GM15510 (cell line): ENCODE measurements around the gene ST6GALNAC6.

ENCODE experiments used
- POLR2A ChIP-seq: IDR thresholded peaks from 3 replicates; pipeline ENCODE4 v1.6.1; 2011; ENCODE audit warnings: borderline replicate concordance; ENCODE audit not compliant: insufficient read length; ENCODE audit errors: extremely low read depth

The ST6GALNAC6 gene

GRCh38 chr9:127937056-127937387 is 37.6 kb upstream of the ST6GALNAC6 start:
- TF ChIP-seq POLR2A: no peak

GRCh38 chr9:127936347-127936852 is 37.0 kb upstream of the ST6GALNAC6 start:
- TF ChIP-seq POLR2A: no peak

GRCh38 chr9:127935765-127936221 is 36.4 kb upstream of the ST6GALNAC6 start:
- no peak for TF ChIP-seq POLR2A

- TF ChIP-seq POLR2A: no peak
Measured at GRCh38 chr9:127934986-127935385, 35.6 kb upstream of the ST6GALNAC6 start.

- no peak for TF ChIP-seq POLR2A
Measured at GRCh38 chr9:127934248-127934647, 34.8 kb upstream of the ST6GALNAC6 start.

- TF ChIP-seq POLR2A: no peak
Measured at GRCh38 chr9:127931092-127931881, 31.9 kb upstream of the ST6GALNAC6 start.

- no peak for TF ChIP-seq POLR2A
Measured at GRCh38 chr9:127930231-127931091, 31.1 kb upstream of the ST6GALNAC6 start, which contains the start of gene PIP5KL1. TSS of gene PIP5KL1 (minus strand) at chr9:127930777. CDS start at chr9:127930752, 25 bp downstream.

GRCh38 chr9:127929625-127929979 is 30.2 kb upstream of the ST6GALNAC6 start:
- no peak for TF ChIP-seq POLR2A

- TF ChIP-seq POLR2A: no peak
Measured at GRCh38 chr9:127928676-127929624, 29.5 kb upstream of the ST6GALNAC6 start.

GRCh38 chr9:127927988-127928675 is 28.7 kb upstream of the ST6GALNAC6 start:
- TF ChIP-seq POLR2A: no peak

- no peak for TF ChIP-seq POLR2A
Measured at GRCh38 chr9:127927201-127927987, 28.0 kb upstream of the ST6GALNAC6 start.

GRCh38 chr9:127926906-127927200 is 27.4 kb upstream of the ST6GALNAC6 start:
- no peak for TF ChIP-seq POLR2A
